K562 (cell line): ENCODE results near the gene FAM114A1. TPM values are rescaled to one million over a fixed set of nuclear protein-coding genes. Genes with fewer than 3 reads are reported as not detected.
A peak's percentile ranks its signal among the peaks of the same experiment; 100 is the strongest.

Source experiments
- CEBPB ChIP-seq: fragments of 450-650 bp; IDR thresholded peaks from 2 replicates; pipeline ENCODE4 v1.6.1; 2016; ENCODE audit warnings: missing genetic modification characterization, missing compliant biosample characterization
- CHD1 ChIP-seq: fragments of 200-600 bp; sonication (generic); IDR thresholded peaks from one replicate; pipeline ENCODE4 v1.6.1; 2012; ENCODE audit warnings: mild to moderate bottlenecking, moderate library complexity, low read length, inconsistent platforms
- ILF3 ChIP-seq: fragments of 450-650 bp; IDR thresholded peaks from 2 replicates; pipeline ENCODE4 v1.6.1; 2018; ENCODE audit warnings: antibody characterized with exemption, mild to moderate bottlenecking, moderate library complexity, borderline replicate concordance
- JUN ChIP-seq, 2 experiments: sonication (generic) in 1 of 2; formaldehyde crosslinking in 1 of 2; IDR thresholded peaks; 2 replicates each; pipeline versions ENCODE4 v1.6.1 to v1.8.0; 2012 to 2022; ENCODE audit warnings: borderline replicate concordance in 2 of 2, mild to moderate bottlenecking in 2 of 2, improper control_type of control experiment in 1 of 2, low read depth in 1 of 2, low read length in 1 of 2, missing genetic modification reagents in 1 of 2
- PTTG1 ChIP-seq: fragments of 450-650 bp; IDR thresholded peaks from 2 replicates; pipeline ENCODE4 v1.6.1; 2016; ENCODE audit warnings: low read depth, mild to moderate bottlenecking, missing genetic modification characterization, missing compliant biosample characterization
- PYGO2 ChIP-seq: fragments of 450-650 bp; IDR thresholded peaks from 2 replicates; pipeline ENCODE4 v1.6.1; 2016; ENCODE audit warnings: mild to moderate bottlenecking, missing genetic modification characterization, moderate library complexity, missing compliant biosample characterization
- SP2 ChIP-seq: IDR thresholded peaks from 2 replicates; pipeline ENCODE4 v1.6.1; 2011; ENCODE audit warnings: mild to moderate bottlenecking, low read depth, low read length, moderate library complexity; ENCODE audit not compliant: poor library complexity, severe bottlenecking; ENCODE audit errors: extremely low read depth
- TBL1XR1 ChIP-seq, 2 experiments: IDR thresholded peaks; 2 replicates each; pipeline ENCODE4 v1.6.1; 2012; ENCODE audit warnings: improper control_type of control experiment in 2 of 2, low read length in 2 of 2, mild to moderate bottlenecking in 1 of 2
- ZNF239 ChIP-seq: fragments of 250-450 bp; sonication (Bioruptor Pico); IDR thresholded peaks from 2 replicates; pipeline ENCODE4 v1.4.0; 2020; ENCODE audit warnings: mild to moderate bottlenecking
- ZNF584 ChIP-seq: fragments of 200-800 bp; sonication (Bioruptor generic); IDR thresholded peaks from 2 replicates; pipeline ENCODE4 v1.6.1; 2016; ENCODE audit warnings: low read depth, mild to moderate bottlenecking, missing genetic modification characterization, missing compliant biosample characterization
- polyA plus RNA-seq, 8 experiments: library from polyadenylated mRNA; depleted of rRNA in 4 of 8; stranded (reverse) in 5 of 8; unstranded in 3 of 8; fragments of >200 nt; fragmentation: Nextera tagmentation in 2 of 8; fragmentation: Illumina TruSeq in 1 of 8; extraction: Ambion mirVana in 2 of 8; extraction: Trizol in 1 of 8; gene quantifications; 2 replicates each; pipeline versions ENCODE4 v1.2.1 to v1.2.3, GENCODE V29; 2011 to 2014; ENCODE audit warnings: inconsistent platforms in 1 of 8, missing spikeins in 1 of 8
- total RNA-seq, 7 experiments: library from RNA; depleted of rRNA in 6 of 7; stranded (reverse); fragments of >200 nt in 6 of 7; fragmentation: Illumina TruSeq in 2 of 7; extraction: Trizol in 2 of 7; gene quantifications; 2 replicates each; pipeline versions ENCODE4 v1.2.1 to v1.2.3, GENCODE V29; 2011 to 2021; ENCODE audit warnings: low replicate concordance in 1 of 7
- TF ChIP-seq, protein P1 (sequence below): fragments of 200-600 bp; sonication (generic); IDR thresholded peaks from one replicate; pipeline ENCODE4 v1.6.1; 2012; ENCODE audit warnings: mild to moderate bottlenecking, low read depth, low read length, inconsistent platforms
- TF ChIP-seq, protein P2 (sequence below): fragments of 450-650 bp; formaldehyde crosslinking; IDR thresholded peaks from 2 replicates; pipeline ENCODE4 v1.4.0; 2022; ENCODE audit warnings: missing genetic modification characterization
- TF ChIP-seq, protein P3 (sequence below): fragments of 250-450 bp; sonication (Bioruptor Pico); IDR thresholded peaks from 2 replicates; pipeline ENCODE4 v1.9.0; 2021; ENCODE audit warnings: mild to moderate bottlenecking

The FAM114A1 gene
- total and polyA plus RNA-seq, 9 of the 15 experiments (the other 6 are each of a cell fraction or from before 2014, with no cell fraction given), result 1.8 to 12.0 (median 4.3) TPM

DNA sequence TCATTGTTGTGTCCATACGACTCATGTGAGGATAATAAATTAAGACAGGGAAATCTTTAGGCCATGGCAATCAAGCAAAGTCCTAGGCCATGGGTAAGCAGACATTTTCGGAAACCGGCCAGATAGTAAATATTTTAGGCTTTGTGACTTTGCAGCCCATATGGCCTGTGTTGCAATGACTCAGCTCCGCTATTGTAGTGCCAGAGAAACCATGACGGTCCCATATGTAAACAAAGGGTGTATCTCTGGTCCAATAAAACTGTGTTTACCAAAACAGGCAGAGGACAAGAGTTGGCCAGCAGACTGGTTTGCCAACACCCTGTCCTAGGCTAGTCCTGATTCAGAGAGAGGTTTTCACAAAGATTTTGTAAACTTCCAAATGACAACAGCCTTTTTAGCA is 5.0 kb downstream of the FAM114A1 start (continued):
- TF ChIP-seq, protein P1, sequence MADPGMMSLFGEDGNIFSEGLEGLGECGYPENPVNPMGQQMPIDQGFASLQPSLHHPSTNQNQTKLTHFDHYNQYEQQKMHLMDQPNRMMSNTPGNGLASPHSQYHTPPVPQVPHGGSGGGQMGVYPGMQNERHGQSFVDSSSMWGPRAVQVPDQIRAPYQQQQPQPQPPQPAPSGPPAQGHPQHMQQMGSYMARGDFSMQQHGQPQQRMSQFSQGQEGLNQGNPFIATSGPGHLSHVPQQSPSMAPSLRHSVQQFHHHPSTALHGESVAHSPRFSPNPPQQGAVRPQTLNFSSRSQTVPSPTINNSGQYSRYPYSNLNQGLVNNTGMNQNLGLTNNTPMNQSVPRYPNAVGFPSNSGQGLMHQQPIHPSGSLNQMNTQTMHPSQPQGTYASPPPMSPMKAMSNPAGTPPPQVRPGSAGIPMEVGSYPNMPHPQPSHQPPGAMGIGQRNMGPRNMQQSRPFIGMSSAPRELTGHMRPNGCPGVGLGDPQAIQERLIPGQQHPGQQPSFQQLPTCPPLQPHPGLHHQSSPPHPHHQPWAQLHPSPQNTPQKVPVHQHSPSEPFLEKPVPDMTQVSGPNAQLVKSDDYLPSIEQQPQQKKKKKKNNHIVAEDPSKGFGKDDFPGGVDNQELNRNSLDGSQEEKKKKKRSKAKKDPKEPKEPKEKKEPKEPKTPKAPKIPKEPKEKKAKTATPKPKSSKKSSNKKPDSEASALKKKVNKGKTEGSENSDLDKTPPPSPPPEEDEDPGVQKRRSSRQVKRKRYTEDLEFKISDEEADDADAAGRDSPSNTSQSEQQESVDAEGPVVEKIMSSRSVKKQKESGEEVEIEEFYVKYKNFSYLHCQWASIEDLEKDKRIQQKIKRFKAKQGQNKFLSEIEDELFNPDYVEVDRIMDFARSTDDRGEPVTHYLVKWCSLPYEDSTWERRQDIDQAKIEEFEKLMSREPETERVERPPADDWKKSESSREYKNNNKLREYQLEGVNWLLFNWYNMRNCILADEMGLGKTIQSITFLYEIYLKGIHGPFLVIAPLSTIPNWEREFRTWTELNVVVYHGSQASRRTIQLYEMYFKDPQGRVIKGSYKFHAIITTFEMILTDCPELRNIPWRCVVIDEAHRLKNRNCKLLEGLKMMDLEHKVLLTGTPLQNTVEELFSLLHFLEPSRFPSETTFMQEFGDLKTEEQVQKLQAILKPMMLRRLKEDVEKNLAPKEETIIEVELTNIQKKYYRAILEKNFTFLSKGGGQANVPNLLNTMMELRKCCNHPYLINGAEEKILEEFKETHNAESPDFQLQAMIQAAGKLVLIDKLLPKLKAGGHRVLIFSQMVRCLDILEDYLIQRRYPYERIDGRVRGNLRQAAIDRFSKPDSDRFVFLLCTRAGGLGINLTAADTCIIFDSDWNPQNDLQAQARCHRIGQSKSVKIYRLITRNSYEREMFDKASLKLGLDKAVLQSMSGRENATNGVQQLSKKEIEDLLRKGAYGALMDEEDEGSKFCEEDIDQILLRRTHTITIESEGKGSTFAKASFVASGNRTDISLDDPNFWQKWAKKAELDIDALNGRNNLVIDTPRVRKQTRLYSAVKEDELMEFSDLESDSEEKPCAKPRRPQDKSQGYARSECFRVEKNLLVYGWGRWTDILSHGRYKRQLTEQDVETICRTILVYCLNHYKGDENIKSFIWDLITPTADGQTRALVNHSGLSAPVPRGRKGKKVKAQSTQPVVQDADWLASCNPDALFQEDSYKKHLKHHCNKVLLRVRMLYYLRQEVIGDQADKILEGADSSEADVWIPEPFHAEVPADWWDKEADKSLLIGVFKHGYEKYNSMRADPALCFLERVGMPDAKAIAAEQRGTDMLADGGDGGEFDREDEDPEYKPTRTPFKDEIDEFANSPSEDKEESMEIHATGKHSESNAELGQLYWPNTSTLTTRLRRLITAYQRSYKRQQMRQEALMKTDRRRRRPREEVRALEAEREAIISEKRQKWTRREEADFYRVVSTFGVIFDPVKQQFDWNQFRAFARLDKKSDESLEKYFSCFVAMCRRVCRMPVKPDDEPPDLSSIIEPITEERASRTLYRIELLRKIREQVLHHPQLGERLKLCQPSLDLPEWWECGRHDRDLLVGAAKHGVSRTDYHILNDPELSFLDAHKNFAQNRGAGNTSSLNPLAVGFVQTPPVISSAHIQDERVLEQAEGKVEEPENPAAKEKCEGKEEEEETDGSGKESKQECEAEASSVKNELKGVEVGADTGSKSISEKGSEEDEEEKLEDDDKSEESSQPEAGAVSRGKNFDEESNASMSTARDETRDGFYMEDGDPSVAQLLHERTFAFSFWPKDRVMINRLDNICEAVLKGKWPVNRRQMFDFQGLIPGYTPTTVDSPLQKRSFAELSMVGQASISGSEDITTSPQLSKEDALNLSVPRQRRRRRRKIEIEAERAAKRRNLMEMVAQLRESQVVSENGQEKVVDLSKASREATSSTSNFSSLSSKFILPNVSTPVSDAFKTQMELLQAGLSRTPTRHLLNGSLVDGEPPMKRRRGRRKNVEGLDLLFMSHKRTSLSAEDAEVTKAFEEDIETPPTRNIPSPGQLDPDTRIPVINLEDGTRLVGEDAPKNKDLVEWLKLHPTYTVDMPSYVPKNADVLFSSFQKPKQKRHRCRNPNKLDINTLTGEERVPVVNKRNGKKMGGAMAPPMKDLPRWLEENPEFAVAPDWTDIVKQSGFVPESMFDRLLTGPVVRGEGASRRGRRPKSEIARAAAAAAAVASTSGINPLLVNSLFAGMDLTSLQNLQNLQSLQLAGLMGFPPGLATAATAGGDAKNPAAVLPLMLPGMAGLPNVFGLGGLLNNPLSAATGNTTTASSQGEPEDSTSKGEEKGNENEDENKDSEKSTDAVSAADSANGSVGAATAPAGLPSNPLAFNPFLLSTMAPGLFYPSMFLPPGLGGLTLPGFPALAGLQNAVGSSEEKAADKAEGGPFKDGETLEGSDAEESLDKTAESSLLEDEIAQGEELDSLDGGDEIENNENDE, result no peak
- TF ChIP-seq, protein P2, sequence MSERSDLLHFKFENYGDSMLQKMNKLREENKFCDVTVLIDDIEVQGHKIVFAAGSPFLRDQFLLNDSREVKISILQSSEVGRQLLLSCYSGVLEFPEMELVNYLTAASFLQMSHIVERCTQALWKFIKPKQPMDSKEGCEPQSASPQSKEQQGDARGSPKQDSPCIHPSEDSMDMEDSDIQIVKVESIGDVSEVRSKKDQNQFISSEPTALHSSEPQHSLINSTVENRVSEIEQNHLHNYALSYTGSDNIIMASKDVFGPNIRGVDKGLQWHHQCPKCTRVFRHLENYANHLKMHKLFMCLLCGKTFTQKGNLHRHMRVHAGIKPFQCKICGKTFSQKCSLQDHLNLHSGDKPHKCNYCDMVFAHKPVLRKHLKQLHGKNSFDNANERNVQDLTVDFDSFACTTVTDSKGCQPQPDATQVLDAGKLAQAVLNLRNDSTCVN (CRISPR knock-in tag), result no peak
- TF ChIP-seq ZNF239 (CRISPR knock-in tag) (no peak), TBL1XR1 (IDR thresholded peaks at IDR 0.05; ENCODE audit: low read length in 2 of 2) (no peak), PTTG1 (no peak), PYGO2 (tag) (no peak), ILF3 (no peak), SP2 (no peak), CEBPB (tag) (peak; percentile 64), CHD1 (no peak), JUN (IDR thresholded peaks at IDR 0.05; ENCODE audit: borderline replicate concordance, low read depth, low read length) (peak; percentile 33; the same call in 1 of the 2 replicates), JUN (CRISPR knock-in tag; IDR thresholded peaks at IDR 0.05; ENCODE audit: borderline replicate concordance) (no peak), ZNF584 (no peak)
- TF ChIP-seq, protein P3, sequence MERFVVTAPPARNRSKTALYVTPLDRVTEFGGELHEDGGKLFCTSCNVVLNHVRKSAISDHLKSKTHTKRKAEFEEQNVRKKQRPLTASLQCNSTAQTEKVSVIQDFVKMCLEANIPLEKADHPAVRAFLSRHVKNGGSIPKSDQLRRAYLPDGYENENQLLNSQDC (CRISPR knock-in tag), result no peak
